ENCODE results near the gene RIMBP2.

RIMBP2 gene

GRCh38 chr12:130477701-130478100 lies 238.4 kb downstream of the RIMBP2 start:
- no peak for DNase-seq

- no peak for DNase-seq
These were observed 238.8 kb downstream of the RIMBP2 start for GRCh38 chr12:130477266-130477665.

- DNase-seq = no peak
These were observed 239.5 kb downstream of the RIMBP2 start for GRCh38 chr12:130476451-130477135.

- DNase-seq = no peak
These were observed 241.4 kb downstream of the RIMBP2 start for GRCh38 chr12:130474599-130475269.

- DNase-seq = no peak
These were observed 242.8 kb downstream of the RIMBP2 start for GRCh38 chr12:130473266-130473665.

- DNase-seq = no peak
These were observed 245.1 kb downstream of the RIMBP2 start for GRCh38 chr12:130470969-130471368.

GRCh38 chr12:130469552-130469951 lies 246.5 kb downstream of the RIMBP2 start:
- DNase-seq = no peak

GRCh38 chr12:130468700-130469245 lies 247.3 kb downstream of the RIMBP2 start:
- no peak for DNase-seq

- no peak for DNase-seq
These were observed 247.9 kb downstream of the RIMBP2 start for GRCh38 chr12:130468186-130468585.

- no peak for DNase-seq
These were observed 250.5 kb downstream of the RIMBP2 start for GRCh38 chr12:130465626-130466025.

GRCh38 chr12:130465046-130465445 lies 251.1 kb downstream of the RIMBP2 start:
- DNase-seq = no peak

GRCh38 chr12:130463818-130464670 lies 252.1 kb downstream of the RIMBP2 start:
- no peak for DNase-seq

- DNase-seq = no peak
These were observed 252.8 kb downstream of the RIMBP2 start for GRCh38 chr12:130463275-130463658.

- no peak for DNase-seq
These were observed 253.4 kb downstream of the RIMBP2 start for GRCh38 chr12:130462558-130463274.

- DNase-seq = no peak
These were observed 254.1 kb downstream of the RIMBP2 start for GRCh38 chr12:130461839-130462557.

- no peak for DNase-seq
These were observed 254.7 kb downstream of the RIMBP2 start for GRCh38 chr12:130461447-130461815.

GRCh38 chr12:130460611-130461446 lies 255.3 kb downstream of the RIMBP2 start:
- DNase-seq = no peak

GRCh38 chr12:130459916-130460315 lies 256.2 kb downstream of the RIMBP2 start:
- DNase-seq = no peak

GRCh38 chr12:130458341-130458740 lies 257.8 kb downstream of the RIMBP2 start:
- no peak for DNase-seq

- no peak for DNase-seq
These were observed 258.9 kb downstream of the RIMBP2 start for GRCh38 chr12:130457215-130457614.

Measured in activated gamma-delta T cell (primary cell).